Measurements from ENCODE around the gene S100A11. TPM values are rescaled to one million over a fixed set of nuclear protein-coding genes. Genes with fewer than 3 reads are reported as not detected.
"Not testable (repeated sequence)": the region's sequence is repeated elsewhere in the genome, so short reads cannot be mapped to it uniquely, and the experiment has no call there.

Gene S100A11
- total RNA-seq: 100 to 1,000 TPM in 1 of 3 donors, 10 to 100 TPM in 2; 88.8 to 230 (median 93.8) TPM
- long read RNA-seq, donor 1, transcript S100A11-201 (3 exons, 594 nt): major isoform, 48 of 48 reads
- long read RNA-seq, donor 1, partial matches to known transcripts: 0 of 48 reads
- long read RNA-seq, donor 1, other reads (novel, unspliced or antisense): 0 of 48 reads
- long read RNA-seq, donor 2, transcript S100A11-201 (3 exons, 594 nt): major isoform, 233 of 234 reads
- long read RNA-seq, donor 2, partial matches to known transcripts: 1 of 234 reads
- long read RNA-seq, donor 2, other reads (novel, unspliced or antisense): 0 of 234 reads

DNA sequence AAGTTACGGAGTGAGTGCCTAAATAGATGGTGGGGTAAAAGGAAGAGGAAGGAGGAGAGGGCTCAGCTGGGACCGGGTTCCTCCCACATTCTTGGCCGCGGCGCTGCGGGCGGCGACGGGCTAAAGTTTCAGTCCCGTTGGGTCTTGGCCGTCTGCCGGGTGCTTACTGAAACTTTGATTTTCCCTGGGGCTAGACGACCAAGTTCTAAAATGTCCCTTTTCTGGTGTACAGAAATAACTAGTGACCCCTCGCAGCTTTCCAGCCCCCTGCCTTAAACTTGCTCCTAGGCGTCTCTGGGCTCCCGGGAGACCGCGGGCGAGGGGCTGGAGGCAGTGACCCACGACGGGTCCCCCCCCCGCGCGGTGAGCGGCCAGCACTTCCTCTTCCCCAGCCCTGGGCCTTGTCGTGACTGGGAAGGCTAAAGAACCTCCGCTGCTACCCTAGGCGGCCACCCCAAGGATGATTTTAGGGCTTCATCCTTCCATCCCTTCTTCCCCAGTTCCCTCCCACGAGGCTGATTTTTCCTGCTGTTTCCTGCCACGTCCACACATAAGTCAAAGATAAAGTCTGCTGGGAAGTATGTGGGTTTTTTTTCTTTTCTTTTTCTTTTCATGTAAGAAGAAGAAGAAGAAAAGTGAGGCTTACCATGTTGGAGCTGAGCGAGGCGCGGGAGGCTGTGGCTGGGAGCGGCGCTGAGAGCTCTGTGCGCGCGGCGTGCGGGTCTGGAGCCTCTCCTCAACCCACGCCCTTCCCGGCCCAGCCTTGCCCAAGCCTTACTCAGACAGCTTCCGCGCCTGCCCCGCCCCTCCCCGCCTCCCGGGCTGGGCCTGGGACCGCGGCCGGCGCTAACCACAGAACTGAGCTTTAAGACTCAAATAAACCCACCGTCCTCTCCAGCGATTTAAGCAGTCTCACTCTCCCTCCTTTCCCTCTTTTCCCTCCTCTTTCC lies at the start of gene S100A11:
S100A11 (minus strand) TSS at position 738 of the 950 bp plus-strand sequence; CDS start at position 649, 89 bp downstream.
- DNase-seq (peak; percentile 94 to 96 (median 95)), ATAC-seq (peak; percentile 89)
- Histone ChIP-seq H3K4me3 (peak within 1 kb of the TSS; percentile 31), H3K9me3 (no peaks in the 10 kb centered on the region), H3K4me1 (ENCODE audit: low read depth) (peaks cover 21% of the 10 kb centered on the region), H3K36me3 (ENCODE audit: low read depth) (no peaks in the 10 kb centered on the region)
- intact Hi-C loops (cut with DNase I, micrococcal nuclease): no loop called here
- TF ChIP-seq, protein P1, sequence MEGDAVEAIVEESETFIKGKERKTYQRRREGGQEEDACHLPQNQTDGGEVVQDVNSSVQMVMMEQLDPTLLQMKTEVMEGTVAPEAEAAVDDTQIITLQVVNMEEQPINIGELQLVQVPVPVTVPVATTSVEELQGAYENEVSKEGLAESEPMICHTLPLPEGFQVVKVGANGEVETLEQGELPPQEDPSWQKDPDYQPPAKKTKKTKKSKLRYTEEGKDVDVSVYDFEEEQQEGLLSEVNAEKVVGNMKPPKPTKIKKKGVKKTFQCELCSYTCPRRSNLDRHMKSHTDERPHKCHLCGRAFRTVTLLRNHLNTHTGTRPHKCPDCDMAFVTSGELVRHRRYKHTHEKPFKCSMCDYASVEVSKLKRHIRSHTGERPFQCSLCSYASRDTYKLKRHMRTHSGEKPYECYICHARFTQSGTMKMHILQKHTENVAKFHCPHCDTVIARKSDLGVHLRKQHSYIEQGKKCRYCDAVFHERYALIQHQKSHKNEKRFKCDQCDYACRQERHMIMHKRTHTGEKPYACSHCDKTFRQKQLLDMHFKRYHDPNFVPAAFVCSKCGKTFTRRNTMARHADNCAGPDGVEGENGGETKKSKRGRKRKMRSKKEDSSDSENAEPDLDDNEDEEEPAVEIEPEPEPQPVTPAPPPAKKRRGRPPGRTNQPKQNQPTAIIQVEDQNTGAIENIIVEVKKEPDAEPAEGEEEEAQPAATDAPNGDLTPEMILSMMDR (IDR thresholded peaks at IDR 0.05): no peak

- no peak for ATAC-seq
- TF ChIP-seq, protein P1 (IDR thresholded peaks at IDR 0.05): no peak
- no peak overlapping the region for H3K4me3 ChIP-seq
Measured at GRCh38 chr1:152084853-152085252, 48.0 kb upstream of the S100A11 start.

DNA sequence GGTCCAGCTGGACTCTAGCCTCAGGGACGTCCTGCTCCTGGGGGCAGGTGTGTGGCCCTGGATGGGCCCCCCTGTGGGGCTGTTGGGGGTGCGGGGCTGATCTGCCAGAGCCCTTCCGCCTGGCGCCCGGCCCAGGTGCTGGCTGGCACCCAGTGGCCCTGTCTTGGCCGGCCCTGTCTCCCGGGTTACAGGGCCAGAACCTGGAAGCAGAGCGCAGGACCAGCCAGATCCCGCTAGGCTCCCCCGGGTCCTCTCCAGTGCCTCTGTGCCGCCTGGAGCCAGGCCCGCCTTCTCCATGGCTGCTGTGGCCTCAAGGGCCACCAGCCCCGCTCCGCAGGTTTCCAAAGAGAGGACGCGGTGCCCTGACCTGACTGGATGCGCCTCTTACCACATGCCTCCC lies 44.2 kb upstream of the S100A11 start:
- H3K9me3 ChIP-seq; ATAC-seq; H3K36me3 ChIP-seq (ENCODE audit: low read depth); DNase-seq; intact Hi-C loops (cut with DNase I, micrococcal nuclease); H3K4me1 ChIP-seq (ENCODE audit: low read depth); H3K4me3 ChIP-seq: not testable (repeated sequence)

More at GRCh38 chr1:152084853-152085252, 48.0 kb upstream of the S100A11 start:
- no peaks in the 10 kb centered on the region for H3K36me3 ChIP-seq (ENCODE audit: low read depth)
- H3K4me1 ChIP-seq (ENCODE audit: low read depth): no peaks in the 10 kb centered on the region
- intact Hi-C loops (cut with DNase I, micrococcal nuclease): no loop called here
- no peak for DNase-seq
- H3K9me3 ChIP-seq: no peaks in the 10 kb centered on the region

GRCh38 chr1:152080494-152080893 lies 43.7 kb upstream of the S100A11 start:
- H3K4me3 ChIP-seq; intact Hi-C loops (cut with DNase I, micrococcal nuclease); H3K36me3 ChIP-seq (ENCODE audit: low read depth); H3K4me1 ChIP-seq (ENCODE audit: low read depth); ATAC-seq; DNase-seq; H3K9me3 ChIP-seq: not testable (repeated sequence)

DNA sequence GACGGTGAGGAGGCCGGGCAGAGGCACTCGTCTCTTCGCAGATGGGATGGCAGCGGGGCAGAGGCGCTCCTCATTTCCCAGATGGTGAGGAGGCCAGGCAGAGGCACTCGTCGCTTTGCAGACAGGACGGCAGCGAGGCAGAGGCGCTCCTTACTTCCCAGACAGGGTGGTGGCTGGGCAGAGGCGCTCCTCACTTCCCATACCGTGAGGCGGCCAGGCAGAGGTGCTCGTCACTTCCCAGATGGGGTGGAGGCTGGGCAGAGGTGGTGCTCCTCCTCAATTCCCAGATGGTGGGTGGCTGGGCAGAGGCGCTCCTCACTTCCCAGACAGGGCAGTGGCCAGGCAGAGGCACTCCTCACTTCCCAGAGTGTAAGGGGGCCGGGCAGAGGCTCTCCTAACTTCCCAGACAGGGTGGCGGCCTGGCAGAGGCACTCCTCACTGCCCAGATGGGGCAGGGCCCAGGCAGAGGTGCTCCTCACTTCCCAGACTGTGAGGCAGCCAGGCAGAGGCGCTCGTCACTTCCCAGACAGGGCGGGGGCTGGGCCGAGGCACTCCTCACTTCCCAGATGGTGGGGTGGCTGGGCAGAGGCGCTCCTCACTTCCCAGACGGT lies 42.1 kb upstream of the S100A11 start:
- Histone ChIP-seq H3K4me3 (no peak overlapping the region), H3K9me3 (no peaks in the 10 kb centered on the region), H3K4me1 (ENCODE audit: low read depth) (no peaks in the 10 kb centered on the region), H3K36me3 (ENCODE audit: low read depth) (no peaks in the 10 kb centered on the region)
- intact Hi-C loops (cut with DNase I, micrococcal nuclease): no loop called here
- DNase-seq (peak in 1 of 3 donors; percentile 37), ATAC-seq (no peak)
- TF ChIP-seq, protein P1 (IDR thresholded peaks at IDR 0.05): no peak

DNA sequence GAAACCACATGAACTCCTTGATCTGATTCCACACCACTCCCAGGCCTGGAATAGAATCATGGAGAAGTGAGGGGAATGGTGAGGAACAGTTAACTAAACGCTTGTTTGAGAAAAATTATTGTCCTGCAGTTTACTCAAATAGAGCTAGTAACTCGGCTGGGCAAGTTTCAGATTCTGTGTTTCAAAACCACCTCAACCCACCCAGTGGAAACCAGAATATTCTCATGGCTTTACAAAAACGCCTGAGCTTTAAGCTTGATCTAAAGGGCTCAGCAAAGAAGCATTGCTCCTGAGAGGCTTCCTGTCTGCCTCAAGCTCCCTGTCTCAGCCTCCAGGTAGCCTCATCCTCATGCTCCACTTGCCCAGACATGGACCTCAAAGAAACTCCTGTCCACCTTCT lies 35.5 kb upstream of the S100A11 start:
- Histone ChIP-seq H3K36me3 (ENCODE audit: low read depth) (no peaks in the 10 kb centered on the region), H3K9me3 (no peaks in the 10 kb centered on the region), H3K4me3 (no peak overlapping the region), H3K4me1 (ENCODE audit: low read depth) (no peaks in the 10 kb centered on the region)
- intact Hi-C loops (cut with DNase I, micrococcal nuclease): no loop called here
- ATAC-seq (no peak), DNase-seq (no peak)
- TF ChIP-seq, protein P1 (IDR thresholded peaks at IDR 0.05): no peak
